ENCODE measurements around the gene FCN2.

Gene FCN2

GRCh38 chr9:134840511-134840910, 40.1 kb upstream of the FCN2 start:
- H3K4me3 ChIP-seq (replicated peaks in 1 of 2; ENCODE audit: low read depth in 2 of 2, low read length in 2 of 2), result no peak overlapping the region
- TF ChIP-seq CTCF (IDR thresholded peaks at IDR 0.05; ENCODE audit: low read depth, low read length), result no peak
- DNase-seq (ENCODE audit: low read depth in 2 of 2), result no peak

- TF ChIP-seq CTCF (IDR thresholded peaks at IDR 0.05; ENCODE audit: low read depth, low read length), result no peak
- DNase-seq (ENCODE audit: low read depth in 2 of 2), result no peak
- no peak overlapping the region for H3K4me3 ChIP-seq (replicated peaks in 1 of 2; ENCODE audit: low read depth in 2 of 2, low read length in 2 of 2)
Measured at GRCh38 chr9:134841180-134841904, 39.3 kb upstream of the FCN2 start.

- DNase-seq (ENCODE audit: low read depth in 2 of 2), result no peak
- H3K4me3 ChIP-seq (replicated peaks in 1 of 2; ENCODE audit: low read depth in 2 of 2, low read length in 2 of 2), result no peak overlapping the region
- TF ChIP-seq CTCF (IDR thresholded peaks at IDR 0.05; ENCODE audit: low read depth, low read length), result no peak
Measured at GRCh38 chr9:134842321-134842720, 38.3 kb upstream of the FCN2 start.

GRCh38 chr9:134843740-134844139, 36.9 kb upstream of the FCN2 start:
- no peak for TF ChIP-seq CTCF (IDR thresholded peaks at IDR 0.05; ENCODE audit: low read depth, low read length)
- no peak overlapping the region for H3K4me3 ChIP-seq (replicated peaks in 1 of 2; ENCODE audit: low read depth in 2 of 2, low read length in 2 of 2)
- no peak for DNase-seq (ENCODE audit: low read depth in 2 of 2)

GRCh38 chr9:134844821-134845220, 35.8 kb upstream of the FCN2 start:
- TF ChIP-seq CTCF (IDR thresholded peaks at IDR 0.05; ENCODE audit: low read depth, low read length), result no peak
- DNase-seq (ENCODE audit: low read depth in 2 of 2), result no peak
- no peak overlapping the region for H3K4me3 ChIP-seq (replicated peaks in 1 of 2; ENCODE audit: low read depth in 2 of 2, low read length in 2 of 2)

GRCh38 chr9:134846187-134846586, 34.4 kb upstream of the FCN2 start:
- no peak for TF ChIP-seq CTCF (IDR thresholded peaks at IDR 0.05; ENCODE audit: low read depth, low read length)
- H3K4me3 ChIP-seq (replicated peaks in 1 of 2; ENCODE audit: low read depth in 2 of 2, low read length in 2 of 2), result no peak overlapping the region
- DNase-seq (ENCODE audit: low read depth in 2 of 2), result no peak

GRCh38 chr9:134846699-134847098, 33.9 kb upstream of the FCN2 start:
- H3K4me3 ChIP-seq (replicated peaks in 1 of 2; ENCODE audit: low read depth in 2 of 2, low read length in 2 of 2), result no peak overlapping the region
- no peak for TF ChIP-seq CTCF (IDR thresholded peaks at IDR 0.05; ENCODE audit: low read depth, low read length)
- DNase-seq (ENCODE audit: low read depth in 2 of 2), result no peak

Measured in cardiac fibroblast (primary cell).